Iris pigment epithelial cell (primary cell): ENCODE results near the gene MRTFA.
"Not testable (repeated sequence)": the region's sequence is repeated elsewhere in the genome, so short reads cannot be mapped to it uniquely, and the experiment has no call there.

Experiments
- DNase-seq: peaks from one replicate; pipeline ENCODE4 v3.0.0-alpha.2; 2011; ENCODE audit warnings: low read depth

The MRTFA gene

GRCh38 chr22:40521046-40521445, 115.5 kb downstream of the MRTFA start:
- no peak for DNase-seq

GRCh38 chr22:40520562-40520961, 116.0 kb downstream of the MRTFA start:
- no peak for DNase-seq

GRCh38 chr22:40519948-40520331, 116.6 kb downstream of the MRTFA start:
- DNase-seq = no peak

- DNase-seq = no peak
These were observed 117.1 kb downstream of the MRTFA start for GRCh38 chr22:40519284-40519947.

DNA sequence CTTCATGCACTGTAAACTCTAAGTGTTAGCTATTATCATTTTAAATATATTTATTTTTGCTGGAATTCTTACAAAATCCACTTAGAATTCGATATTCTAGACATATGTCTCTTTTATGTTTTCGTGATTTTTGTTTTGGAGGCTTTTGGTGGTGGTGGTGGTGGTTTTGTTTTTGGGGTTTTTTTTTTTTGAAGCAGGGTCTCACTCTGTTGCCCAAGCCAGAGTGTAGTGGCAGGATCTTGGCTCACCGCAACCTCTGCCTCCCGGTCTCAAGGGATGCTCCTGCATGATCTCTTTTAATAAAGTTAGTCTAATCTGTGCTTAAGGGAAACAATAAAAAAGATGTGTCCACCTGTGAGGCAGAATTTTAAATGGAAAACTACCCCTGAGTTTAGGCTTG, 117.7 kb downstream of the MRTFA start:
- DNase-seq = no peak

DNA sequence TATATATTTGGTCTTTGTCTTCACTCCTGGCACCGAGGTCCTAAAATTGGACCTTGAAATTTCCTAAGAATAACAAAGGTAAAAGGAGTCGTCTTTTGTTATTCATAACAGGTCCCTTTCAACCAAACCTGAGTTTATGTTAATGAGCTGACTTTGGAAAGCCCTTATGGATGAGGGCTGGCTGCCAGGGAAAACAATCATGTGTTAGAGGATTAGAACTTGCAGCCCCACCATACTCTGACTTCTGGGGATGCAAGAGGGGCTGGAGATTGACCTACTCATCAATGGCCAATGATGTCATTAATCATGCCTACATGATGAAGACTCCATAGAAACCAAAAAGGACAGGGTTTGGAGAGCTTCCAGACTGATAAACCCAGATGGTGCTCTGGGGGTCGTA, 118.9 kb downstream of the MRTFA start:
- no peak for DNase-seq

DNA sequence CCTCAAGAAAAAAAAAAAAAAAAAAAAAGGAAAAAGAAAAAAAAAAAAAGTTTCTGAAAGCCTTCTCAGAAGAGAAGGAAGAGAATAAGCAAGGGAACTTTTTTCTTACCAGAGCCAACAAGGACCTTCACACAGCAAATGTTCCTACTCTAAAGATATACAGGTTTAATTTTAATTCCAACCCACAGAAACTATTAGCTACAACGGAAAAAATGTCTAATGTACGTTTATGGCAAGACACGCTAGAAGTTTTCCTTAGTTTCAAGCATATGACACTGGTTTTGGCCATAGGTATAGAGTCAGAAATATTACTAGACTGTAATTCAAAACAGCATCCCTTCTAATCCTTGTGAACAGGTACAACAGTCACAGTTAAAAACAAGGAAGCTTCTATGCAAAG, 120.1 kb downstream of the MRTFA start:
- DNase-seq = no peak

DNA sequence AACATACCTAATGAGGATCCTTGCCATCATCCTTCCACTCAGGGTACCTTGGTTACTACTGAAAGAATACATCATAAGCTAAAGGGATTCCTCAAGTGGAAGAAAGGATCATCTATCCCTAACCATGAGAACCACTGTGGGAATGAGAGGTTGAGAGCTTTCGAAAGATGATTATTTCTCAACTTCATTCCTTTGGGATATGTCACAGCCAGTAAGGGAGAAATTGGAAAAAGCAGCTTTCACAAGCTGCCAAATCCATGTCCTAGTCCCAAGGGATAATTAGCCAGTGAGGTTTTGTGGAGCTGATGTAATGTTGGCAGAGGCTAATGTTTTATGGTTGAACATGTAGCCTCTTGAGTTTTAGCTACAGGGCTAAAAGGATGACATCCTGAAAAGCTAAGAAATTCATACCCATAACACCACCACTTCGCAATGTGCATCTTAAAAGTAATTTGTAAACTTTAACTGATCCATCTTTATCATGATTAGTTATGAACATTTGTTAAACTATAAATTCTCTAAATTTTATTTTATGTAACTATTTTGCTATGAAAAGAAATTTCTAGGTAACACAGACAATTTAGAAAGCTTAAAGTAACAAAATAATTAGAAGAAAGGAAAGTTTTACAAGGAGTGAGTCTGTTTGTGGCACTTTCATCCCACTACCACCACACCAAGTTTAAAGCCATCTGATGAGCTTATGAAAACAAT, 123.9 kb downstream of the MRTFA start:
- DNase-seq = peak; percentile 79

GRCh38 chr22:40511604-40512003, 124.9 kb downstream of the MRTFA start:
- no peak for DNase-seq

- DNase-seq = no peak
These were observed 125.7 kb downstream of the MRTFA start for GRCh38 chr22:40510631-40511364.

DNA sequence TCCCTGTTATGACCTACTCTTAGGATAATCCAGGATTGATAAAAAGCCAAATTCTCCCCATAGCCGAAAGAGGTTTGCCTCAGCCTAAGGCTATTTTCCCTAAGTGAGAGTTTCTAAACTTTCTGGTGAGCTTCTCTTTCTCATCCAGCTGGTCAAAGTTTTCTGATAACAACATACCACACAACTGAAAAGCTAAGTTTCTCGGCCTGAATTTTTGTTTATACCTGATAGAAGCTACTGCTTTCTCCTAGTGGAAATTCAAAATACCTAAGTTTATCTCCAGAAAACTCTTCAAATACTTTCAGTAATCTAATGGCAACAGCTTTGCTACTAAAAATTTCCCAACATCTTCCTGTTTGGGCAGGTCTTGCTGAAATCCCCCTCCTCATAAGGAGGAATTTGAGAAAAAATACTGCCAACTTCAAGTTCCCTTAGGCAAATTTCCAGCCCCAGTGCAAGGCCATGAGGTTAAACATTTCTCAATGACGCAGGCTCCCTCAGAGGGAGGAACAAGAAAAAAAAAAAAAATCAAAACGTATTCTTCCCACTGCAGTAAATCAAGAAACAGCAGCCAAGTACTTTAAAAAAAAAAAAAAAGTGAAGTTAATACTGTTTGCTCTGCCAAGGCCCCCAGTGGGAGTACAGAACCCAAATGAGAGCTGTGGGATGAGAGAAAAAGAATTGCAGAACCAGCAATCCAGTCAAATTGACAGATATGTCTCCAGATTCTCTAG, 127.0 kb downstream of the MRTFA start:
- DNase-seq = peak; percentile 92

DNA sequence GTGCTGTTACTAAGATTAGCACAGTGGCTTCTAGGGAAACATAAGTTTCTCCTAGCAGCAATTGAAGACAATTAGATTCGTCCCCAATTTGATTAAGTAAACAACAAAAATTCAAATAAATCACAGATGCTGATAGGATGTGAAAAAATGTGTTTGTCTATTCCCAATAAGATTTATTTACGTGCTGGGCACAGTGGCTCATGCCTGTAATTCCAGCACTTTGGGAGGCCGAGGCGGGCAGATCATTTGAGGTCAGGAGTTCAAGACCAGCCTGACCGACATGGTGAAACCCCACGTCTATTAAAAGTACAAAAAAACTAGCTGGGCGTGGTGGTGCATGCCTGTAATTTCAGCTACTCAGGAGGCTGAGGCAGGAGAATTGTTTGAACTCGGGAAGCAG, 128.5 kb downstream of the MRTFA start:
- not testable (repeated sequence) for DNase-seq

GRCh38 chr22:40507491-40507890, 129.0 kb downstream of the MRTFA start:
- DNase-seq = no peak

GRCh38 chr22:40506762-40507161, 129.8 kb downstream of the MRTFA start:
- DNase-seq = no peak

DNA sequence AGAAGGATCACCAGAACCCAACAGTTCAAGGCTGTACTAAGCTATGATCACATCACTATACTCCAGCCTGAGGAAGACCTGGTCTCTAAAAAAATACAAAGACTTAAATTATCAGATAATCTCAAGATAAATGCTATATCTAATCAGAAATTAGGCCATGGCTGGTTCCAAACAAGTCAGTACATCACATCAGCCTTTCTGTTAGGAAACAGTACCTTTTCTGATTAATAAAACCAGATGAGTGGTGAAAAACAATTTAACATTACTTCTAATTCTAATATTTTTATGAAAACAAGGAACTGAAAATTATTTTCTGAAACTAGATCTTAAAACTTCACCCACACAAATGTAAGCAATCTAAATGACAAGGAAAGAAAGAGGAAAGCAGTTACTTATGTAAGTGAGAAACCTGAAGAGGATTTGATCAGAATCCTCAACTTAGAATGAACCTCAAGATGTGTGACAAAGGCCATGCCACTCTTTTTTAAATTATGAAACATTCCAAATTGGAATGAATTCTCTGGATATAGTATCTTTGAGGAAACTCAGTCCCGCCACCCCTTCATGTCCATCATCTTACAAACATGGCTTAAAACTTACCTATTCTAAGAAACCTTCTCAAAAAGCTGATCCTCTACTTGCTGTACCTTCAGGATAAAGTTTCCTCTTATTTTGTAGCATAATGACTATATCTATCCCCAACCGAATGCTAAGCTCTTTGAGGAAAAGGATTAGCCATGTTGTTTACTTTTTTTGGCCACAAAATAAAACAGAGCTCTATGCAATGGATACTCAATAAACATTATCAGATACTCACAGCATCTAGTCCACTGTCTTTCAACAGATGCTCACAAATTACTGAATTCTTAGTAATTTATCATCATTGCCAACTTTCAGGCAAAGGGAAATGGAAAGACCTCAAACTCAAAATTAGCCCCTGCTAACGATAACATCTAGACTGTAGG, 132.0 kb downstream of the MRTFA start:
- DNase-seq = no peak

GRCh38 chr22:40502919-40503318, 133.6 kb downstream of the MRTFA start:
- DNase-seq = no peak

- DNase-seq = not testable (repeated sequence)
These were observed 136.1 kb downstream of the MRTFA start for GRCh38 chr22:40500465-40500786.

- DNase-seq = peak; percentile 98
These were observed 137.3 kb downstream of the MRTFA start for GRCh38 chr22:40499209-40499623.

GRCh38 chr22:40498420-40499208, 137.9 kb downstream of the MRTFA start:
- DNase-seq = peak; percentile 96

GRCh38 chr22:40493441-40493840, 143.1 kb downstream of the MRTFA start:
- no peak for DNase-seq
